Right lobe of liver (tissue), 4 donors: ENCODE results near the gene METTL22.

Experiments used
- CTCF ChIP-seq, 4 donors: fragments of 200-600 bp in 3 of 4; fragments of 450-650 bp in 1 of 4; IDR thresholded peaks; one replicate each; pipeline versions ENCODE4 v1.5.1 to v1.8.0; 2016 to 2022; ENCODE audit warnings: antibody characterized with exemption in 4 of 4, mild to moderate bottlenecking in 2 of 4
- POLR2A ChIP-seq: fragments of 450-650 bp; IDR thresholded peaks from one replicate; pipeline ENCODE4 v1.6.1; 2017; ENCODE audit warnings: antibody characterized with exemption, mild to moderate bottlenecking
- donor health status: DM: no; HTN: no; CAD: no.
- donor health status: DM: no; HTN: no; CAD: no.
- donor health status: DM: no; HTN: yes; CAD: no.

GRCh38 chr16:8646326-8647053, 25.0 kb downstream of the METTL22 start:
- TF ChIP-seq CTCF (IDR thresholded peaks at IDR 0.05) (no peak), POLR2A (no peak)
